Left lung (tissue), 10 donors: ENCODE measurements around the gene SLC6A3. TPM values are rescaled to one million over a fixed set of nuclear protein-coding genes. Genes with fewer than 3 reads are reported as not detected.

Source experiments
- ATAC-seq: fragments of 200-7000 bp; cut with Tn5 transposase; one replicate; pipeline ENCODE4 v1.9.1; 2020; ENCODE audit warnings: moderate library complexity
- DNase-seq, 4 donors: peaks; one replicate each; pipeline ENCODE4 v3.0.0-alpha.2; 2013 to 2020
- H3K27ac ChIP-seq, 2 donors: fragments of 200-600 bp; sonication (generic) in 1 of 2; one replicate each; pipeline versions ENCODE4 v1.5.0 to v1.8.0; 2020 to 2021
- H3K27me3 ChIP-seq, 2 donors: fragments of 200-600 bp; sonication (generic) in 1 of 2; one replicate each; pipeline versions ENCODE4 v1.5.0 to v1.8.0; 2020 to 2021
- H3K36me3 ChIP-seq, 2 donors: fragments of 200-600 bp; sonication (generic) in 1 of 2; one replicate each; pipeline versions ENCODE4 v1.5.0 to v1.8.0; 2020 to 2021
- H3K4me1 ChIP-seq, 2 donors: fragments of 200-600 bp; one replicate each; pipeline ENCODE4 v1.8.0; 2021
- H3K4me3 ChIP-seq, 2 donors: fragments of 200-600 bp; sonication (generic) in 1 of 2; one replicate each; pipeline versions ENCODE4 v1.5.0 to v1.8.0; 2020 to 2021; ENCODE audit warnings: mild to moderate bottlenecking in 1 of 2
- H3K9me3 ChIP-seq, 2 donors: fragments of 200-600 bp; sonication (generic) in 1 of 2; one replicate each; pipeline versions ENCODE4 v1.5.0 to v1.8.0; 2020 to 2021
- intact Hi-C, 2 donors: fragments of 100-400 bp; cut with DNase I; formaldehyde crosslinking; loops; one replicate each; pipeline versions ENCODE4 v1.11.2 to v1.14.2; 2022
- polyA plus RNA-seq, 6 donors: library from polyadenylated mRNA; unstranded; fragments of 120-200 nt; gene quantifications; one replicate each; pipeline ENCODE4 v1.2.1, GENCODE V29; 2013; ENCODE audit not compliant: insufficient read length in 6 of 6
- total RNA-seq, 2 donors: library from RNA; stranded (reverse); fragmentation: NEBNext Ultra II Directional; extraction: Animal tissue kit (Norgen Biotek cat#: 25700); gene quantifications; one replicate each; pipeline ENCODE4 v1.2.1, GENCODE V29; 2021
- TF ChIP-seq, protein P1 (sequence below), 2 donors: fragments of 200-600 bp; sonication (generic) in 1 of 2; IDR thresholded peaks; one replicate each; pipeline versions ENCODE4 v1.5.0 to v1.8.0; 2021; ENCODE audit warnings: antibody characterized with exemption in 2 of 2
- donor health status: DM: no; HTN: yes; CAD: no.
- donor health status: DM: no; HTN: no; CAD: no.

The SLC6A3 gene
- total and polyA plus RNA-seq, 8 donors = 0.10 to 4.5 (median 2.8) TPM

DNA sequence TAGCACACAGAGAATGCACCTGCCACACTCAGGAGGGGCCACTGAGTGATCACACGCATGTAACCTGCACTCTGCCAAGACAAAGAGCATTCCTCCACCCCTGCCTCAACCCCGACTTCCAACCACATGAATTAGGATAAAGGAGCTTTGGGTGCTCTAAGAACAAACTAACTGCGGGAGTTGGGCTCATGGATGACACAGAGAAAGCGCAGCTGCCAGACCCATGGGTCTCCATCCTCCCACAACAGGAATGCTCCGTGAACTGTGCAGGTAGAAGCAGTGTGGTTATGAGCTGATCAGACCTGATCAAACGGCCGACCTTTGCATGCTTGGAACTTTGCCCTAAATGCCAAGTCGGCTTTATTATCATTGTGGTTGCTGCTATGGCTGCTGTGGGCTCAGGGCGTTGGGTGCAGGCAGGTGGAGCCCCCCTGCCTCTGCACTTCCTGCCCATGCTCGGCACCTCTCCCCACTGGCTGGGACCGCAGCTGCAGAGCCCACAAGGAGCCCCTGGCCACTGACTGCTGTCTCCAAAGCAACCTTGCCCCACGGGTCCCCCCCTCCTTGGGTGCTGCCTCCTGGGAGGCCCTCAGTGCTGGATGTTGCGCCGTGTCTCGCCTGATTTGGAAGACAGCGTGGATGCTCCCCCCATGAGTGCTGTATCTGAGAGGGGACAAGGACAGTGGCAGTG is 2.6 kb upstream of the SLC6A3 start:
- intact Hi-C loops = no loop called here
- DNase-seq = peak in 2 of 4 donors; percentile 14 to 62

DNA sequence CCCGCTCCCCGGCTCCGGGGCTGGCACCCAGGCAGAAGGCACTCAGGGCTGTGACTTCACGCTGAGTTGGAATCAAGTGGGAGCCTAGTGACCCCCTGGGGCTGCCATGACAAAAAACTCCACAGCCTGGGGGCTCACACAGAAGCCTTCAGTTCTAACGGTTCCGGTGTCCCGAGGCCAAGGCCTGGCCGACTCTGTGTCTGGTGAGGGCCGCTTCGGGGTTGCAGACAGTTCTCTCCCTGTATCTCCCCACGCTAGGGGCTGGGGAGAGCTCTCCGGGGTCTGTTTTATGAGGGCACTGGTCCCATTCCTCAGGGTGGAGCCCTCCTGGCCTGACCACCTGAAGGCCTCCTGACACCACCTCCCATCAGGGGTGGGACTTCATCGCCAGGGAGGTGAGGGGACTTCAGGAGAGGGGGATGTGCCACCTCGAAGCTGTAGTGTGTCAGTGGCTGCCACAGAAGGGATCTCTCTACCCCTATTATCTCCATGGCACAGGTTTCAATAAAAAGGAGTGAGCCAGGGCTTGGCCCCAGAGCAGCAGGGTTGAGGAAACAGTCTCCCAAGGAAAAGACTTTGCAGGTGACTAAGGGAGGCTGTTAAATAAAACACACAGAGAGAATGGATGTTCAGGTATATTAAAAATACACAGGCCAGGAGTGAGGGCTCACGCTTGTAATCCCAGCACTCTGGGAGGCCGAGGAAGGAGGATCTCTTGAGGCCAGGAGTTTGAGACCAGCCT is 1.5 kb upstream of the SLC6A3 start:
- ATAC-seq (no peak), DNase-seq (peak in 1 of 4 donors; percentile 13)
- Histone ChIP-seq H3K9me3 (no peaks in the 10 kb centered on the region), H3K27me3 (peaks cover 38 to 79% of the 10 kb centered on the region in 2 donors), H3K27ac (no peak overlapping the region), H3K4me1 (peaks cover 4 to 15% of the 10 kb centered on the region in 2 donors), H3K4me3 (no peak overlapping the region), H3K36me3 (no peaks in the 10 kb centered on the region)
- intact Hi-C loops = no loop called here
- TF ChIP-seq, protein P1, sequence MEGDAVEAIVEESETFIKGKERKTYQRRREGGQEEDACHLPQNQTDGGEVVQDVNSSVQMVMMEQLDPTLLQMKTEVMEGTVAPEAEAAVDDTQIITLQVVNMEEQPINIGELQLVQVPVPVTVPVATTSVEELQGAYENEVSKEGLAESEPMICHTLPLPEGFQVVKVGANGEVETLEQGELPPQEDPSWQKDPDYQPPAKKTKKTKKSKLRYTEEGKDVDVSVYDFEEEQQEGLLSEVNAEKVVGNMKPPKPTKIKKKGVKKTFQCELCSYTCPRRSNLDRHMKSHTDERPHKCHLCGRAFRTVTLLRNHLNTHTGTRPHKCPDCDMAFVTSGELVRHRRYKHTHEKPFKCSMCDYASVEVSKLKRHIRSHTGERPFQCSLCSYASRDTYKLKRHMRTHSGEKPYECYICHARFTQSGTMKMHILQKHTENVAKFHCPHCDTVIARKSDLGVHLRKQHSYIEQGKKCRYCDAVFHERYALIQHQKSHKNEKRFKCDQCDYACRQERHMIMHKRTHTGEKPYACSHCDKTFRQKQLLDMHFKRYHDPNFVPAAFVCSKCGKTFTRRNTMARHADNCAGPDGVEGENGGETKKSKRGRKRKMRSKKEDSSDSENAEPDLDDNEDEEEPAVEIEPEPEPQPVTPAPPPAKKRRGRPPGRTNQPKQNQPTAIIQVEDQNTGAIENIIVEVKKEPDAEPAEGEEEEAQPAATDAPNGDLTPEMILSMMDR (IDR thresholded peaks at IDR 0.05) = no peak

More for the DNA sequence above, 2.6 kb upstream of the SLC6A3 start:
- TF ChIP-seq, protein P1 (IDR thresholded peaks at IDR 0.05) = no peak
- H3K36me3 ChIP-seq = no peaks in the 10 kb centered on the region
- H3K9me3 ChIP-seq = peaks cover 0 to 7% of the 10 kb centered on the region in 2 donors
- H3K27ac ChIP-seq = no peak overlapping the region
- H3K27me3 ChIP-seq = peaks cover 38 to 68% of the 10 kb centered on the region in 2 donors
- ATAC-seq = no peak
- H3K4me3 ChIP-seq = no peak overlapping the region
- H3K4me1 ChIP-seq = peaks cover 4 to 15% of the 10 kb centered on the region in 2 donors

DNA sequence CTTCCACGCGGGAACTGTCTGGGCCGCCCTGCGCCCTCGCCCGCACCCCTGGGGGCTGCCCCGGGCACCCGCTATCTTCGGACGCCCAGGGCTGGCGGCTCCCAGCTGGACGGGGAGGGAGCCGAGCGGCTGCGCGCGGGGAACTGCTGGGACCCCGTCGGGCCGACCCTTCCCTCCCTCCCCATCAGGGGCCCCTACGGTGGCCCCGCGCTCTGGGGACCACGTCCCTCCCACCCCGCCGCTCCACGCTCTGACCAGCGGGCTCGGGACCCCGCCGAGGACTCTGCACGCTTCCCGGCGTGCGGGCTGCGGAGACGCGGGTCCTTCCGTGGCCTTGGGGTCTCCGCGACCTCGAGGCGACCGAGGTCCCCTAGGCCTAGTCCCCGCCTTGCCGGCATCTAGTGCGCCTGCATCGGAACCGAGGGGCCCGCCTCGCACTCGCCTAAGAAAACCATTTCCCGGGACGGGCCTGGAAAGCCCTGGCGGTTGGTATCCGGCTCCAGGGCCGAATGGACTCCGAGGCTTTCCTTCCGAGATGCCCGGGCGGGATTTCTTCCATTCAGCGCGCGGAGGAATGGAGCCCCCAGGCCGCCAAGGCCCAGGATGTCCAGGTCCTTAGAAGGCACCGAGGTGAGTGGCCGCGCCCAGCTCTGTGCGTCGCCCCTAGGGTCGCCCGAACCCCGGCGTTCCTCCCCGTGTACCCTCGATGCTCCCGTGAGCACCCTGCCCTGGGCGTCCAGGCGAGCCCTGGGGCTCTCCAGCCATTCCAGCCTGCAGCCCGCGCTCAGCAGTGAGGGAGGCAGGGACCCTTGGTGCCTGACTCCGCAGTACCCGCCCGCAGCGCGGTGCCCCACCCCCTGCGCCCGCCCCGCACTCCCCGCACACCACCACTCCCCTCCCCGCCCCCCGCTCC is 705 bp upstream of the SLC6A3 start:
- Histone ChIP-seq H3K36me3 (no peaks in the 10 kb centered on the region), H3K27ac (no peak overlapping the region), H3K4me3 (no peak overlapping the region), H3K27me3 (peaks cover 38 to 87% of the 10 kb centered on the region in 2 donors), H3K9me3 (no peaks in the 10 kb centered on the region), H3K4me1 (peaks cover 4 to 15% of the 10 kb centered on the region in 2 donors)
- intact Hi-C loops = no loop called here
- TF ChIP-seq, protein P1 (IDR thresholded peaks at IDR 0.05) = no peak
- DNase-seq (peak in 2 of 4 donors; percentile 27 to 71), ATAC-seq (peak; percentile 33)

DNA sequence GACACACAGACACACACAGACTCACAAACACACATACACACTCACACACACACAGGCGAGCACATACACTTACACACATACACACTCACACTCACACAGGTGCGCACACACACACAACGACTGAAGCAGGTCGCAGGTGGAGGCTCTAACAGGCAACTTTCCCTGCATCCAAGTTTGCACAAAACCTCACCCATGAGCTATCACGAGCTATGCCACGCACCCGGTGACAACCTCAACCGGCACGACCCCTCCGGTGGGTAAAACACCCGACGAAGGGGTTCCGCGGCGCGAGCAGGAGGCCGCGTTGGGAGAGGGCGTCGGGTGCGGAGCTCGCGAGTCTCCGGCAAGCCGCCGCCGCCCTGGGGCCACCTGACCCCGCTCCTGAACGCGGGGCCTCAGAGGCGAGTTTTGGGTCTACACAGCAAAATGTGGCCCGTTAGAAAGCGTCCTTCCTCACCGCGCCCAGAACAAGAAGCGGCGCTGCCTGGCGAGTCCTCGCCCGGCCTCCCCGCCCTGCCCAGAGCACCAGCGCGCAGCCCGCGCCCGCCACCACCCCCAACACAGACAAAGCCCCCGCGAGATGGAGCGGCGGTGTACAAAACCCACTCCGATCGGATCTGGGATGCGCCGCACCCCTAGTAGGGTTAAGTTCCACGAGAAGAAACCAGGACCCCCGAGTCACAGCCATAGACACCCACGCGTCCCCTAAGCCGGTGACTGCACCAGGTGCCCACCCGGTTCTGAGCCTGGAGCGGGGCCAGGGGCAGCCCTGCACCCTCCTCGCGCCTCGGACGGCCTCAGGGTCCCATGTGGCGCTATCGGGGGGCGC is 665 bp downstream of the SLC6A3 start:
- H3K9me3 ChIP-seq = no peaks in the 10 kb centered on the region
- H3K36me3 ChIP-seq = no peaks in the 10 kb centered on the region
- no peak overlapping the region for H3K4me3 ChIP-seq
- no peak overlapping the region for H3K27ac ChIP-seq
- DNase-seq (peak in 2 of 4 donors; percentile 18 to 64), ATAC-seq (peak; percentile 31)
- intact Hi-C loops = no loop called here
- TF ChIP-seq, protein P1 (IDR thresholded peaks at IDR 0.05) = no peak
- peaks cover 38 to 97% of the 10 kb centered on the region in 2 donors for H3K27me3 ChIP-seq
- peaks cover 4 to 15% of the 10 kb centered on the region in 2 donors for H3K4me1 ChIP-seq
